K562 (cell line): ENCODE results near the gene IQGAP3. TPM values are rescaled to one million over a fixed set of nuclear protein-coding genes. Genes with fewer than 3 reads are reported as not detected.

Experiments
- ATF4 ChIP-seq: fragments of 450-650 bp; formaldehyde crosslinking; IDR thresholded peaks from 2 replicates; pipeline ENCODE4 v1.4.0; 2022; ENCODE audit warnings: mild to moderate bottlenecking, moderate library complexity
- CREB3L1 ChIP-seq: fragments of 450-650 bp; IDR thresholded peaks from 2 replicates; pipeline ENCODE4 v1.6.1; 2014; ENCODE audit warnings: low read depth, mild to moderate bottlenecking, moderate library complexity, borderline replicate concordance
- CTCFL ChIP-seq: IDR thresholded peaks from 2 replicates; pipeline ENCODE4 v1.6.1; 2011; ENCODE audit warnings: borderline replicate concordance, low read depth, mild to moderate bottlenecking, moderate library complexity, low read length; ENCODE audit not compliant: insufficient read depth, poor library complexity, severe bottlenecking
- FUS ChIP-seq: fragments of 200-400 bp; formaldehyde crosslinking; optimal IDR thresholded peaks from 2 replicates; pipeline ENCODE3; 2017; ENCODE audit warnings: low read depth, low read length
- GABPA ChIP-seq: fragments of 200-800 bp; sonication (Bioruptor generic); conservative IDR thresholded peaks from 2 replicates; pipeline ENCODE4 v1.6.1; 2016; ENCODE audit warnings: low read depth, missing genetic modification characterization, missing compliant biosample characterization
- HNRNPH1 ChIP-seq: fragments of 200-400 bp; formaldehyde crosslinking; optimal IDR thresholded peaks from 2 replicates; pipeline ENCODE3; 2017; ENCODE audit warnings: low read depth, mild to moderate bottlenecking, low read length, moderate library complexity
- KLF1 ChIP-seq: fragments of 450-650 bp; IDR thresholded peaks from 2 replicates; pipeline ENCODE4 v1.6.1; 2016; ENCODE audit warnings: missing genetic modification characterization, missing compliant biosample characterization
- RNF2 ChIP-seq: sonication (generic); IDR thresholded peaks from 2 replicates; pipeline ENCODE4 v1.6.1; 2016
- SIRT6 ChIP-seq: IDR thresholded peaks from one replicate; pipeline ENCODE4 v1.6.1; 2012; ENCODE audit warnings: low read depth, mild to moderate bottlenecking, control low read depth, inconsistent platforms, low read length, moderate library complexity
- SNAPC5 ChIP-seq: fragments of 250-450 bp; sonication (Bioruptor Pico); IDR thresholded peaks from 2 replicates; pipeline ENCODE4 v1.8.0; 2021; ENCODE audit warnings: moderate library complexity, mild to moderate bottlenecking, inconsistent platforms
- TAL1 ChIP-seq: fragments of 450-650 bp; IDR thresholded peaks from 2 replicates; pipeline ENCODE4 v1.6.1; 2016; ENCODE audit warnings: mild to moderate bottlenecking
- TEAD1 ChIP-seq, 2 experiments: fragments of 450-650 bp in 1 of 2; sonication (generic) in 1 of 2; formaldehyde crosslinking; IDR thresholded peaks; 2 replicates each; pipeline versions ENCODE4 v1.4.0 to v1.8.0; 2020 to 2022; ENCODE audit warnings: mild to moderate bottlenecking in 2 of 2, missing genetic modification reagents in 1 of 2
- ZNF143 ChIP-seq: sonication (generic); formaldehyde crosslinking; IDR thresholded peaks from 2 replicates; pipeline ENCODE4 v1.9.0; 2022; ENCODE audit warnings: mild to moderate bottlenecking, missing genetic modification reagents
- ZNF384 ChIP-seq: IDR thresholded peaks from 2 replicates; pipeline ENCODE4 v1.6.1; 2012; ENCODE audit warnings: low read depth, low read length, improper control_type of control experiment
- ZNF655 ChIP-seq: fragments of 250-450 bp; sonication (Bioruptor Pico); IDR thresholded peaks from 2 replicates; pipeline ENCODE4 v1.5.0; 2021
- ZNF764 ChIP-seq: fragments of 250-450 bp; sonication (Bioruptor Pico); IDR thresholded peaks from 2 replicates; pipeline ENCODE4 v1.4.0; 2020; ENCODE audit warnings: low read depth, mild to moderate bottlenecking, moderate library complexity
- ZNF766 ChIP-seq: fragments of 200-800 bp; sonication (Bioruptor generic); conservative IDR thresholded peaks from 2 replicates; pipeline ENCODE4 v1.6.1; 2016; ENCODE audit warnings: missing genetic modification characterization, missing compliant biosample characterization
- ZNF830 ChIP-seq: fragments of 250-450 bp; sonication (Bioruptor Pico); IDR thresholded peaks from 2 replicates; pipeline ENCODE4 v1.5.0; 2021; ENCODE audit warnings: mild to moderate bottlenecking
- polyA plus RNA-seq, 8 experiments: library from polyadenylated mRNA; depleted of rRNA in 4 of 8; stranded (reverse) in 5 of 8; unstranded in 3 of 8; fragments of >200 nt; fragmentation: Nextera tagmentation in 2 of 8; fragmentation: Illumina TruSeq in 1 of 8; extraction: Ambion mirVana in 2 of 8; extraction: Trizol in 1 of 8; gene quantifications; 2 replicates each; pipeline versions ENCODE4 v1.2.1 to v1.2.3, GENCODE V29; 2011 to 2014; ENCODE audit warnings: inconsistent platforms in 1 of 8, missing spikeins in 1 of 8
- total RNA-seq, 7 experiments: library from RNA; depleted of rRNA in 6 of 7; stranded (reverse); fragments of >200 nt in 6 of 7; fragmentation: Illumina TruSeq in 2 of 7; extraction: Trizol in 2 of 7; gene quantifications; 2 replicates each; pipeline versions ENCODE4 v1.2.1 to v1.2.3, GENCODE V29; 2011 to 2021; ENCODE audit warnings: low replicate concordance in 1 of 7

The IQGAP3 gene
- total and polyA plus RNA-seq, 9 of the 15 experiments (the other 6 are each of a cell fraction or from before 2014, with no cell fraction given), result 1.4 to 16.6 (median 11.9) TPM

- TF ChIP-seq TAL1, result no peak
- no peak for TF ChIP-seq ZNF830 (CRISPR knock-in tag)
- no peak for TF ChIP-seq ATF4 (CRISPR knock-in tag)
- TF ChIP-seq CREB3L1, result no peak
- TF ChIP-seq GABPA, result peak; percentile 51
- no peak for TF ChIP-seq RNF2
- no peak for TF ChIP-seq FUS
- no peak for TF ChIP-seq SIRT6
- TF ChIP-seq TEAD1 (CRISPR knock-in tag; IDR thresholded peaks at IDR 0.05), result 0 out of 4 replicates have a peak, but pooled peaks of 1 of the 2 experiments have one; percentile 46
- TF ChIP-seq ZNF143 (CRISPR knock-in tag), result peak; percentile 69; the same call in 1 of the 2 replicates
- TF ChIP-seq ZNF655 (CRISPR knock-in tag), result no peak
- no peak for TF ChIP-seq CTCFL
- no peak for TF ChIP-seq HNRNPH1
- no peak for TF ChIP-seq ZNF384
- no peak for TF ChIP-seq ZNF764 (CRISPR knock-in tag)
- TF ChIP-seq SNAPC5 (CRISPR knock-in tag), result no peak
- no peak for TF ChIP-seq ZNF766 (CRISPR knock-in tag)
- TF ChIP-seq KLF1 (tag), result no peak
- TF ChIP-seq, all 486 proteins: peak for 20
Observed at GRCh38 chr1:156572663-156573018, 276 bp upstream of the IQGAP3 start (continued).
